ENCODE measurements around the gene AHNAK. TPM values are rescaled to one million over a fixed set of nuclear protein-coding genes. Genes with fewer than 3 reads are reported as not detected.
A peak's percentile ranks its signal among the peaks of the same experiment; 100 is the strongest.

Gene AHNAK
- total RNA-seq, 4 donors from 2014 or later: 571 to 1,016 (median 697) TPM

GRCh38 chr11:62404435-62404834, 142.2 kb downstream of the AHNAK start:
- Histone ChIP-seq H3K9me3 (no peaks in the 10 kb centered on the region), H3K27ac (no peak overlapping the region)
- TF ChIP-seq CTCF (IDR thresholded peaks at IDR 0.05) (no peak), POLR2A (IDR thresholded peaks at IDR 0.05) (no peak)

GRCh38 chr11:62402960-62403730, 143.5 kb downstream of the AHNAK start:
- H3K9me3 ChIP-seq: no peaks in the 10 kb centered on the region
- no peaks in the 10 kb centered on the region for H3K36me3 ChIP-seq
- H3K27me3 ChIP-seq: no peaks in the 10 kb centered on the region
- H3K27ac ChIP-seq: peak overlapping the region in 3 of 4 donors; percentile 16 to 80 (median 17)
- H3K4me1 ChIP-seq: peaks cover 0 to 46% (median 1%) of the 10 kb centered on the region in 4 donors
- no peak overlapping the region for H3K4me3 ChIP-seq
- DNase-seq: no peak
- TF ChIP-seq POLR2A (IDR thresholded peaks at IDR 0.05) (no peak), CTCF (IDR thresholded peaks at IDR 0.05) (no peak)

More at GRCh38 chr11:62404435-62404834, 142.2 kb downstream of the AHNAK start:
- H3K4me3 ChIP-seq: no peak overlapping the region
- H3K36me3 ChIP-seq: no peaks in the 10 kb centered on the region
- no peaks in the 10 kb centered on the region for H3K27me3 ChIP-seq
- no peak for DNase-seq
- H3K4me1 ChIP-seq: peaks cover 0 to 34% (median 1%) of the 10 kb centered on the region in 4 donors

GRCh38 chr11:62402226-62402959, 144.2 kb downstream of the AHNAK start:
- Histone ChIP-seq H3K27ac (peak overlapping the region; percentile 36 to 80 (median 68)), H3K4me3 (no peak overlapping the region), H3K36me3 (no peaks in the 10 kb centered on the region), H3K4me1 (peaks cover 0 to 48% (median 1%) of the 10 kb centered on the region in 4 donors), H3K9me3 (no peaks in the 10 kb centered on the region), H3K27me3 (no peaks in the 10 kb centered on the region)
- peak in 2 of 3 donors; percentile 44 to 74 for DNase-seq
- no peak for TF ChIP-seq CTCF (IDR thresholded peaks at IDR 0.05)

- no peak for DNase-seq
- no peaks in the 10 kb centered on the region for H3K36me3 ChIP-seq
- H3K27ac ChIP-seq: peak overlapping the region; percentile 36 to 80 (median 68)
- H3K27me3 ChIP-seq: no peaks in the 10 kb centered on the region
- H3K4me1 ChIP-seq: peaks cover 0 to 48% (median 1%) of the 10 kb centered on the region in 4 donors
- no peak overlapping the region for H3K4me3 ChIP-seq
- TF ChIP-seq CTCF (IDR thresholded peaks at IDR 0.05) (no peak), POLR2A (IDR thresholded peaks at IDR 0.05) (no peak)
- H3K9me3 ChIP-seq: no peaks in the 10 kb centered on the region
These were observed 144.8 kb downstream of the AHNAK start for GRCh38 chr11:62401811-62402210.

- no peak for DNase-seq
These were observed 145.2 kb downstream of the AHNAK start for GRCh38 chr11:62401356-62401755.

More at GRCh38 chr11:62401356-62401755, 145.2 kb downstream of the AHNAK start:
- TF ChIP-seq CTCF (IDR thresholded peaks at IDR 0.05) (no peak), POLR2A (IDR thresholded peaks at IDR 0.05) (no peak)
- Histone ChIP-seq H3K9me3 (no peaks in the 10 kb centered on the region), H3K36me3 (no peaks in the 10 kb centered on the region), H3K4me3 (no peak overlapping the region), H3K4me1 (peaks cover 0 to 48% (median 1%) of the 10 kb centered on the region in 4 donors), H3K27ac (peak overlapping the region; percentile 36 to 80 (median 68)), H3K27me3 (no peaks in the 10 kb centered on the region)

All from Peyer's patch (tissue), 4 donors.